DND-41 (cell line): ENCODE results near the gene NEURL1B.

Experiments
- CTCF ChIP-seq: IDR thresholded peaks from 2 replicates; pipeline ENCODE4 v1.5.1; 2012; ENCODE audit warnings: borderline replicate concordance, low read length, moderate library complexity, mild to moderate bottlenecking; ENCODE audit not compliant: poor library complexity, severe bottlenecking; ENCODE audit errors: extremely low read depth
- EZH2 ChIP-seq: IDR thresholded peaks from 3 replicates; pipeline ENCODE4 v1.6.1; 2012; ENCODE audit warnings: borderline replicate concordance, low read depth, mild to moderate bottlenecking, moderate library complexity, low read length, inconsistent platforms; ENCODE audit not compliant: severe bottlenecking

DNA sequence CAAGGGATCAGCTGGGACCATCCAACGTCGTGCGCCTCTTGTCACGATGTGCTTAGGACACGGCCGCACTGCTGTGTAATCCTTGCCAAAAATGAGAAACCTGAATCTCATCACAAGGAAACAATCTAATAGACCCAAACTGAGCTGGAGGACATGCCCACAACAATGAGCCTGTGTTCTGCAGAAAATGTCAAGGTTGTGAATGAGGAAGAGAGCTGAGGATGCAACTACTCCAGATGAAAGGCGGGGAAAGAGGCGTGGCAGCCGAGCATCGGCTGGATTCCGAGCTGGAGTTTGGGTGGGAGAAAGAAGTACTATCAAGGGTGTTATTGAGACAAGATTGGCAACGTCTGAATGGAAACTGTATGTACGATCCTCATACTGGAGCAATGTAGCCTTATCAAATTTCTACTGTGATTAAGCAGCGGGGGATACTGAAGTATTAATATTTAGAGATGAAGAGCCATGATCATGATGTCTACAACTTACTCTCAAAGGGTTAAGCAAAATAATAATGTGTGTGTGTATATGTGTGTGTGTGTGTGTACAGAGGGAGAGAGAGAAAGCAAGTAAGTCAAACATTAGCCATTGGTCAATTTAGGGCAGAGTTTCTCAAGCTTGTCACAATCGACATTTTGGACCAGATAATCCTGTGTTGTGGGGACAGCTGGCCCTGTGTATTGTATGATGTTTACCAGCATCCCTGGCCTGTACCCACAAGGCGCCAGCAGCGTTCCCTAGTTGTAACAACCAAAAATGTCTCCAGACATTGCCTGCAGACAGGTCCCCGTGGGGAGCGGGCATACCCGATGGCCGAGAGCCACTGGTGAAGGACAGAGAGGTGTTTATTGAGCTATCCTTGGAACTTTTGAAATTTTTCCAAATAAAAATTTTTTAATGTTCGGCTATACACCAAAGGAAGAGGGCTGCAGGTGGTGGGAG, 83.5 kb downstream of the NEURL1B start:
- TF ChIP-seq CTCF (no peak), EZH2 (no peak)
